Right lobe of liver (tissue), 4 donors: ENCODE measurements around the gene ARPC5.

Experiments used
- POLR2A ChIP-seq: fragments of 450-650 bp; IDR thresholded peaks from one replicate; pipeline ENCODE4 v1.6.1; 2017; ENCODE audit warnings: antibody characterized with exemption, mild to moderate bottlenecking
- TF ChIP-seq, protein P1 (sequence below), 4 donors: fragments of 200-600 bp in 3 of 4; fragments of 450-650 bp in 1 of 4; IDR thresholded peaks; one replicate each; pipeline versions ENCODE4 v1.5.1 to v1.8.0; 2016 to 2022; ENCODE audit warnings: antibody characterized with exemption in 4 of 4, mild to moderate bottlenecking in 2 of 4
- donor health status: DM: no; HTN: no; CAD: no.
- donor health status: DM: no; HTN: no; CAD: no.
- donor health status: DM: no; HTN: yes; CAD: no.

DNA sequence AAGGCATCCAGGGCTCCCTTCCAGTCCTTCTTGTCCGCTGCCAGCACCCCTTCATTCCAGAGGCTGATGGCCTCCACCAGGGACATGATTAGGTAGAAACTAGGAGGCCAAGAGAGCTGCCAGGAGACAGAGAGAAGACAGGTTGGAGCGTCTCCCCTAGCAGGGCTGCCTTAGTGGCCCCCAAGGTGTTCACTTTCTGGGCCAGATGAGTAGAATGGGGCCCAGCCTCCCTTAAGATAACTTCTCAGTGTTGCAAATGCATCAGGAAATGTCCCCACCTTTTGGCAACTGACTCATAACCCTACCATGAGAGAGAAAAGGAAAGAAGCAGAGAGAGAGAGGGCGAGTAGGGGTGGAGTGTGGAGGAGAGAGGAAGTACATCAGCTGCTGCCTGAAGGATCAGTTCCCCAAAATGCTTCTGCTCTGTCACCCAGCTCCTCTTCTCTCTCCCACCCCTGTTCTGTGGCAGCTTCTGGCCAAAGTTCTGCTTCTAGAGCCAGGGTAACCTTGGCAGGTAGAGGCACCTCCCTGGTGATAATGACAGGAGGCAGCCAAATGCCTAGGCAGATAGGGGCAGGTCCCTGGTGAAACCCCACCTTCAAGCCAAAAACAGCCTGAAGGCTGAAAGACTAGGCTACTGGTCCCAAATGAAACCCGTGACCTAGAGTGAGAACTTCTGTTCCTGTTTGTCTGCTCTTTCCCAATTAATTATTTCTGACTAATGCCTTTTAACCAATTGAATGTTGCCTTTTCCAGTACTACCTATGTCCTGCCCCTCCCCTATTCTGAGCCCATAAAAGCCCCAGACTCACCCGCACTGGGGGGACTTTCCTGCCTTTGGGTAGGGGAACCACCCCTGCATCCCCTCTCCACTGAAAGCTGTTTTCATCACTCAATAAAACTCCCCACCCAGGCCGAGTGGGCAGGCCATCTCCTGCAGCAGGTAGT lies 45.1 kb downstream of the ARPC5 start, which contains the start of gene NCF2:
- TF ChIP-seq, protein P1, sequence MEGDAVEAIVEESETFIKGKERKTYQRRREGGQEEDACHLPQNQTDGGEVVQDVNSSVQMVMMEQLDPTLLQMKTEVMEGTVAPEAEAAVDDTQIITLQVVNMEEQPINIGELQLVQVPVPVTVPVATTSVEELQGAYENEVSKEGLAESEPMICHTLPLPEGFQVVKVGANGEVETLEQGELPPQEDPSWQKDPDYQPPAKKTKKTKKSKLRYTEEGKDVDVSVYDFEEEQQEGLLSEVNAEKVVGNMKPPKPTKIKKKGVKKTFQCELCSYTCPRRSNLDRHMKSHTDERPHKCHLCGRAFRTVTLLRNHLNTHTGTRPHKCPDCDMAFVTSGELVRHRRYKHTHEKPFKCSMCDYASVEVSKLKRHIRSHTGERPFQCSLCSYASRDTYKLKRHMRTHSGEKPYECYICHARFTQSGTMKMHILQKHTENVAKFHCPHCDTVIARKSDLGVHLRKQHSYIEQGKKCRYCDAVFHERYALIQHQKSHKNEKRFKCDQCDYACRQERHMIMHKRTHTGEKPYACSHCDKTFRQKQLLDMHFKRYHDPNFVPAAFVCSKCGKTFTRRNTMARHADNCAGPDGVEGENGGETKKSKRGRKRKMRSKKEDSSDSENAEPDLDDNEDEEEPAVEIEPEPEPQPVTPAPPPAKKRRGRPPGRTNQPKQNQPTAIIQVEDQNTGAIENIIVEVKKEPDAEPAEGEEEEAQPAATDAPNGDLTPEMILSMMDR (IDR thresholded peaks at IDR 0.05): no peak
- TF ChIP-seq POLR2A: no peak
